ENCODE measurements around the gene SNRPA1. TPM values are rescaled to one million over a fixed set of nuclear protein-coding genes. Genes with fewer than 3 reads are reported as not detected.

The SNRPA1 gene
- total and polyA plus RNA-seq, 7 experiments from 2014 or later = 59.6 to 212 (median 90.1) TPM

- Mint-ChIP-seq H3K4me3 (peak overlapping the region; percentile 84 to 97 (median 94)), H3K9me3 (no peaks in the 10 kb centered on the region), H3K36me3 (peaks cover 0 to 13% (median 0%) of the 10 kb centered on the region in 5 donors), H3K4me1 (peaks cover 10 to 57% (median 29%) of the 10 kb centered on the region in 7 donors), H3K27ac (peak overlapping the region in 8 of 9 donors; percentile 61 to 96 (median 84)), H3K27me3 (no peaks in the 10 kb centered on the region)
- Histone ChIP-seq H3K27me3 (ENCODE audit: control insufficient read depth in 2 of 2, insufficient read depth in 2 of 2, low read length in 2 of 2) (no peaks in the 10 kb centered on the region), H3K9me3 (ENCODE audit: control insufficient read depth in 2 of 3, low read length in 3 of 3) (no peaks in the 10 kb centered on the region), H3K4me3 (ENCODE audit: low read length) (no peak overlapping the region), H3K36me3 (ENCODE audit: control insufficient read depth in 2 of 3, insufficient read depth in 3 of 3, low read length in 3 of 3) (no peaks in the 10 kb centered on the region), H3K4me1 (ENCODE audit: control insufficient read depth in 2 of 2, insufficient read depth in 2 of 2, low read length in 2 of 2) (peaks cover 12 to 14% of the 10 kb centered on the region in 2 donors), H3K27ac (ENCODE audit: low read depth, low read length) (peak overlapping the region; percentile 62)
- DNase-seq = no peak
- intact Hi-C loops (cut with micrococcal nuclease) = loop anchor here (1.0 to 10.0 kb wide), 6 partner anchors 24 to 1326 kb away; partner anchors contain the start of genes SELENOS (in 2 of the 2), ASB7 (in 1 of the 2), LINS1 (in 1 of the 2) and LRRK1 (in 1 of the 2)
- no peak for ATAC-seq
- ChIA-PET POLR2A (no interaction called here), CTCF (interaction anchor here (0.6 kb wide), 1 partner anchor 1103 kb away, joined by 4 read pairs; no protein-coding TSS in a partner anchor)
Measured at GRCh38 chr15:101252836-101253235, 42.2 kb downstream of the SNRPA1 start.

GRCh38 chr15:101251830-101252820, 42.9 kb downstream of the SNRPA1 start, which contains the start of gene CHSY1:
CHSY1 (minus strand) TSS chr15:101252048; CDS start chr15:101251456, 592 bp downstream.
- Histone ChIP-seq H3K27ac (ENCODE audit: low read depth, low read length) (peak within 1 kb of the TSS; percentile 62), H3K9me3 (ENCODE audit: control insufficient read depth in 2 of 3, low read length in 3 of 3) (no peaks in the 10 kb centered on the region)

GRCh38 chr15:101250873-101251829, 43.9 kb downstream of the SNRPA1 start:
- Mint-ChIP-seq H3K4me3 (peak overlapping the region; percentile 84 to 93 (median 90)), H3K4me1 (peaks cover 26 to 67% (median 46%) of the 10 kb centered on the region in 7 donors), H3K36me3 (peaks cover 0 to 16% (median 0%) of the 10 kb centered on the region in 5 donors), H3K27ac (peak overlapping the region; percentile 59 to 89 (median 83)), H3K27me3 (no peaks in the 10 kb centered on the region), H3K9me3 (no peaks in the 10 kb centered on the region)
- Histone ChIP-seq H3K9me3 (ENCODE audit: control insufficient read depth in 2 of 3, low read length in 3 of 3) (no peaks in the 10 kb centered on the region), H3K36me3 (ENCODE audit: control insufficient read depth in 2 of 3, insufficient read depth in 3 of 3, low read length in 3 of 3) (no peaks in the 10 kb centered on the region), H3K4me1 (ENCODE audit: control insufficient read depth in 2 of 2, insufficient read depth in 2 of 2, low read length in 2 of 2) (peaks cover 20 to 29% of the 10 kb centered on the region in 2 donors), H3K4me3 (ENCODE audit: low read length) (peak overlapping the region; percentile 64), H3K27ac (ENCODE audit: low read depth, low read length) (peak overlapping the region; percentile 62), H3K27me3 (ENCODE audit: control insufficient read depth in 2 of 2, insufficient read depth in 2 of 2, low read length in 2 of 2) (no peaks in the 10 kb centered on the region)
- ChIA-PET CTCF (interaction anchor here (0.8 kb wide), 1 partner anchor 38 kb away, joined by 3 read pairs; no protein-coding TSS in a partner anchor), POLR2A (interaction anchor here (0.7 to 1.5 kb wide), 6 partner anchors 9 to 389 kb away, joined by 3 to 9 read pairs (median 4); partner anchors contain the start of gene SNRPA1)
- DNase-seq (peak in 4 of 9 donors; percentile 9 to 41 (median 18)), ATAC-seq (peak; percentile 70)
- intact Hi-C loops (cut with micrococcal nuclease) = loop anchor here (1.0 to 10.0 kb wide), 6 partner anchors 9 to 1324 kb away; partner anchors contain the start of genes ASB7 (in 1 of the 2), LINS1 (in 1 of the 2), LRRK1 (in 1 of the 2) and SNRPA1 (in 1 of the 2)

More at GRCh38 chr15:101251830-101252820, 42.9 kb downstream of the SNRPA1 start, which contains the start of gene CHSY1:
- Mint-ChIP-seq H3K27me3 (no peaks in the 10 kb centered on the region), H3K4me3 (peak within 1 kb of the TSS; percentile 84 to 97 (median 94)), H3K36me3 (peaks cover 0 to 15% (median 0%) of the 10 kb centered on the region in 5 donors), H3K9me3 (no peaks in the 10 kb centered on the region), H3K27ac (peak within 1 kb of the TSS; percentile 77 to 96 (median 84)), H3K4me1 (peaks cover 17 to 63% (median 37%) of the 10 kb centered on the region in 7 donors)
- ChIA-PET POLR2A (interaction anchor here (0.7 to 1.5 kb wide), 6 partner anchors 10 to 388 kb away, joined by 3 to 9 read pairs (median 4); partner anchors contain the start of gene SNRPA1), CTCF (interaction anchor here (0.6 to 0.8 kb wide), 2 partner anchors 37 to 1103 kb away, joined by 3 to 4 read pairs; no protein-coding TSS in a partner anchor)
- intact Hi-C loops (cut with micrococcal nuclease) = loop anchor here (1.0 to 10.0 kb wide), 8 partner anchors 25 to 1325 kb away; partner anchors contain the start of genes SELENOS (in 2 of the 2), ASB7 (in 1 of the 2), LINS1 (in 1 of the 2) and LRRK1 (in 1 of the 2)
- Histone ChIP-seq H3K4me3 (ENCODE audit: low read length) (peak within 1 kb of the TSS; percentile 64), H3K36me3 (ENCODE audit: control insufficient read depth in 2 of 3, insufficient read depth in 3 of 3, low read length in 3 of 3) (no peaks in the 10 kb centered on the region), H3K4me1 (ENCODE audit: control insufficient read depth in 2 of 2, insufficient read depth in 2 of 2, low read length in 2 of 2) (peaks cover 17 to 21% of the 10 kb centered on the region in 2 donors), H3K27me3 (ENCODE audit: control insufficient read depth in 2 of 2, insufficient read depth in 2 of 2, low read length in 2 of 2) (no peaks in the 10 kb centered on the region)
- DNase-seq (peak; percentile 71 to 91 (median 81)), ATAC-seq (peak; percentile 91)

- peak overlapping the region; percentile 78 to 93 (median 90) for H3K4me3 Mint-ChIP-seq
- ChIA-PET CTCF (interaction anchor here (0.6 kb wide), 1 partner anchor 126 kb away, joined by 3 read pairs; no protein-coding TSS in a partner anchor), POLR2A (no interaction called here)
- H3K27ac Mint-ChIP-seq = peak overlapping the region; percentile 10 to 89 (median 82)
- ATAC-seq = no peak
- peak in 1 of 9 donors; percentile 11 for DNase-seq
- no peaks in the 10 kb centered on the region for H3K9me3 Mint-ChIP-seq
- H3K27me3 Mint-ChIP-seq = no peaks in the 10 kb centered on the region
- H3K9me3 ChIP-seq (ENCODE audit: control insufficient read depth in 2 of 3, low read length in 3 of 3) = no peaks in the 10 kb centered on the region
- H3K36me3 Mint-ChIP-seq = peaks cover 0 to 17% (median 0%) of the 10 kb centered on the region in 5 donors
- peak overlapping the region; percentile 41 for H3K4me3 ChIP-seq (ENCODE audit: low read length)
- intact Hi-C loops (cut with micrococcal nuclease) = loop anchor here (1.0 to 10.0 kb wide), 5 partner anchors 8 to 1323 kb away; partner anchors contain the start of genes ASB7 (in 1 of the 2), LINS1 (in 1 of the 2) and LRRK1 (in 1 of the 2)
- H3K27me3 ChIP-seq (ENCODE audit: control insufficient read depth in 2 of 2, insufficient read depth in 2 of 2, low read length in 2 of 2) = no peaks in the 10 kb centered on the region
- H3K27ac ChIP-seq (ENCODE audit: low read depth, low read length) = no peak overlapping the region
- H3K4me1 ChIP-seq (ENCODE audit: control insufficient read depth in 2 of 2, insufficient read depth in 2 of 2, low read length in 2 of 2) = peaks cover 23 to 36% of the 10 kb centered on the region in 2 donors
- no peaks in the 10 kb centered on the region for H3K36me3 ChIP-seq (ENCODE audit: control insufficient read depth in 2 of 3, insufficient read depth in 3 of 3, low read length in 3 of 3)
- H3K4me1 Mint-ChIP-seq = peaks cover 34 to 67% (median 54%) of the 10 kb centered on the region in 7 donors
Measured at GRCh38 chr15:101250341-101250831, 44.7 kb downstream of the SNRPA1 start.

- H3K9me3 Mint-ChIP-seq = no peaks in the 10 kb centered on the region
- Histone ChIP-seq H3K9me3 (ENCODE audit: control insufficient read depth in 2 of 3, low read length in 3 of 3) (no peaks in the 10 kb centered on the region), H3K4me3 (ENCODE audit: low read length) (no peak overlapping the region), H3K36me3 (ENCODE audit: control insufficient read depth in 2 of 3, insufficient read depth in 3 of 3, low read length in 3 of 3) (no peaks in the 10 kb centered on the region), H3K4me1 (ENCODE audit: control insufficient read depth in 2 of 2, insufficient read depth in 2 of 2, low read length in 2 of 2) (peaks cover 44 to 57% of the 10 kb centered on the region in 2 donors), H3K27ac (ENCODE audit: low read depth, low read length) (no peak overlapping the region), H3K27me3 (ENCODE audit: control insufficient read depth in 2 of 2, insufficient read depth in 2 of 2, low read length in 2 of 2) (no peaks in the 10 kb centered on the region)
- no peaks in the 10 kb centered on the region for H3K27me3 Mint-ChIP-seq
- POLR2A ChIA-PET = interaction anchor here (1.3 kb wide), 1 partner anchor 46 kb away, joined by 4 read pairs; no protein-coding TSS in a partner anchor
- ATAC-seq (no peak), DNase-seq (no peak)
- H3K36me3 Mint-ChIP-seq = peaks cover 0 to 26% (median 0%) of the 10 kb centered on the region in 5 donors
- peak overlapping the region in 4 of 9 donors; percentile 18 to 41 (median 32) for H3K27ac Mint-ChIP-seq
- H3K4me3 Mint-ChIP-seq = peak overlapping the region in 1 of 10 donors; percentile 39
- H3K4me1 Mint-ChIP-seq = peaks cover 53 to 80% (median 75%) of the 10 kb centered on the region in 7 donors
- CTCF ChIA-PET = interaction anchor here (1.0 to 1.6 kb wide), 2 partner anchors 9 to 10 kb away, joined by 3 to 8 read pairs; no protein-coding TSS in a partner anchor
- intact Hi-C loops (cut with micrococcal nuclease) = no loop called here
Measured at GRCh38 chr15:101248274-101248673, 46.8 kb downstream of the SNRPA1 start.
